Thyroid gland (tissue), 4 donors: ENCODE data around the gene HS6ST2.

Source experiments
- CTCF ChIP-seq, 6 experiments: fragments of 200-600 bp in 3 of 6; fragments of 450-650 bp in 3 of 6; sonication (generic) in 3 of 6; IDR thresholded peaks; one replicate each; pipeline ENCODE4 v1.5.1; 2016 to 2019; ENCODE audit warnings: antibody characterized with exemption in 6 of 6, mild to moderate bottlenecking in 2 of 6, inconsistent platforms in 1 of 6, moderate library complexity in 1 of 6
- POLR2A ChIP-seq, 2 donors: fragments of 450-650 bp; IDR thresholded peaks; one replicate each; pipeline ENCODE4 v1.6.1; 2017; ENCODE audit warnings: antibody characterized with exemption in 2 of 2, mild to moderate bottlenecking in 2 of 2, moderate library complexity in 1 of 2

- TF ChIP-seq POLR2A (IDR thresholded peaks at IDR 0.05) (no peak), CTCF (IDR thresholded peaks at IDR 0.05) (no peak)
Observed at GRCh38 chrX:132900633-132901293, 57.7 kb downstream of the HS6ST2 start.
